NCI-H510A (cell line): ENCODE results near the gene CDKN2AIP.

Experiments used
- DNase-seq: peaks from one replicate; lab custom pipeline; 2025; lab: John Stamatoyannopoulos, UW

The CDKN2AIP gene

GRCh38 chr4:183495184-183495583 lies 50.7 kb downstream of the CDKN2AIP start:
- no peak for DNase-seq
